ENCODE data around the gene GEMIN5.

GRCh38 chr5:154861946-154862345 is 76.1 kb downstream of the GEMIN5 start:
- TF ChIP-seq, protein P1, sequence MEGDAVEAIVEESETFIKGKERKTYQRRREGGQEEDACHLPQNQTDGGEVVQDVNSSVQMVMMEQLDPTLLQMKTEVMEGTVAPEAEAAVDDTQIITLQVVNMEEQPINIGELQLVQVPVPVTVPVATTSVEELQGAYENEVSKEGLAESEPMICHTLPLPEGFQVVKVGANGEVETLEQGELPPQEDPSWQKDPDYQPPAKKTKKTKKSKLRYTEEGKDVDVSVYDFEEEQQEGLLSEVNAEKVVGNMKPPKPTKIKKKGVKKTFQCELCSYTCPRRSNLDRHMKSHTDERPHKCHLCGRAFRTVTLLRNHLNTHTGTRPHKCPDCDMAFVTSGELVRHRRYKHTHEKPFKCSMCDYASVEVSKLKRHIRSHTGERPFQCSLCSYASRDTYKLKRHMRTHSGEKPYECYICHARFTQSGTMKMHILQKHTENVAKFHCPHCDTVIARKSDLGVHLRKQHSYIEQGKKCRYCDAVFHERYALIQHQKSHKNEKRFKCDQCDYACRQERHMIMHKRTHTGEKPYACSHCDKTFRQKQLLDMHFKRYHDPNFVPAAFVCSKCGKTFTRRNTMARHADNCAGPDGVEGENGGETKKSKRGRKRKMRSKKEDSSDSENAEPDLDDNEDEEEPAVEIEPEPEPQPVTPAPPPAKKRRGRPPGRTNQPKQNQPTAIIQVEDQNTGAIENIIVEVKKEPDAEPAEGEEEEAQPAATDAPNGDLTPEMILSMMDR (IDR thresholded peaks at IDR 0.05; ENCODE audit: insufficient read depth, low read length) = no peak
- TF ChIP-seq SPI1 (IDR thresholded peaks at IDR 0.05; ENCODE audit: borderline replicate concordance, low read depth) = no peak
- TF ChIP-seq POLR2AphosphoS5 (IDR thresholded peaks at IDR 0.05; ENCODE audit: low read depth) = no peak

Measured in HL-60 (cell line).